ENCODE data around the gene GSE1. TPM values are rescaled to one million over a fixed set of nuclear protein-coding genes. Genes with fewer than 3 reads are reported as not detected.

GSE1 gene
- total and polyA plus RNA-seq, 4 donors: 3.9 to 111 (median 35.7) TPM

DNA sequence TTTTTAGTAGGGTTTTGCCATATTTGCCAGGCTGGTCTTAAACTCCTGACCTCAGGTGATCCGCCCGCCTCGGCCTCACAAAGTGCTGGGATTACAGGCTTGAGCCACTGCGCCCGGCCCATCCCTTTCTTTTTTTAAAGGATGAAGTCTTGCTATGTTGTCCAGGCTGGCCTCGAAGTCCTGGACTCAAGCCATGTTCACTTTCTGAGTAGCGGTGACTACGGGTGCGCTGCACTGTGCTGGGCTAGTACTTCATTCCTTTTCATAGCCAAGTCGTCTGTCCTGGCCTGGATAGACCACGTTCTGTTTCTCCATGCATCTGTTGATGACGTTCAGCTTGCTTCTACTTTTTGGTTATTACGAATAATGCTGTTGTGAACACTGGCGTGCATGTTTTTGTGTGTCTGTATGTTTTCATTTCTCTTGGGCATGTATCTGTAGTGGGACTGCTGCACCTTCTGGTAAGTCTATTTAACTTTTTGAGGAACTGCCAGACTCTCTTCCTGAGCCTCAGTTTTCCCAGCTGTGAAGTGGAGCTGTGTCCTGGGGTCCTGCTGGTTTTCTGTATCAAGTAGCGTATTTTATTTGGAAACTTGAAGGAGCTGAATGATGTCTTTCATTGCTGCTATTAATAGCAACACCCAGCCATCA, 40.0 kb upstream of the GSE1 start:
- no peaks in the 10 kb centered on the region for H3K9me3 ChIP-seq (ENCODE audit: control insufficient read depth, low read length)
- no peak overlapping the region for H3K4me3 ChIP-seq (ENCODE audit: low read length in 2 of 2)
- no peaks in the 10 kb centered on the region for H3K27me3 ChIP-seq (ENCODE audit: control insufficient read depth in 1 of 2, insufficient read depth in 2 of 2, low read length in 1 of 2)
- 57% methylated on average over 15 of the region's 15 CpGs for WGBS, 2 donors
- intact Hi-C loops (cut with DNase I): no loop called here
- ATAC-seq (ENCODE audit: low FRiP score) (no peak), DNase-seq (no peak)
- no peaks in the 10 kb centered on the region for H3K36me3 ChIP-seq (ENCODE audit: control insufficient read depth in 1 of 2, insufficient read depth in 2 of 2, low read length in 1 of 2)
- no peaks in the 10 kb centered on the region for H3K4me1 ChIP-seq (ENCODE audit: control insufficient read depth in 1 of 2, insufficient read depth in 2 of 2, low read length in 2 of 2)
- peak overlapping the region; percentile 76 to 78 for H3K27ac ChIP-seq (ENCODE audit: low read depth in 1 of 2, low read length in 2 of 2)

- Histone ChIP-seq H3K27me3 (ENCODE audit: control insufficient read depth in 1 of 2, insufficient read depth in 2 of 2, low read length in 1 of 2) (no peaks in the 10 kb centered on the region), H3K9me3 (ENCODE audit: control insufficient read depth, low read length) (no peaks in the 10 kb centered on the region), H3K36me3 (ENCODE audit: control insufficient read depth in 1 of 2, insufficient read depth in 2 of 2, low read length in 1 of 2) (no peaks in the 10 kb centered on the region), H3K4me3 (ENCODE audit: low read length in 2 of 2) (no peak overlapping the region), H3K27ac (ENCODE audit: low read depth in 1 of 2, low read length in 2 of 2) (peak overlapping the region; percentile 76 to 78), H3K4me1 (ENCODE audit: control insufficient read depth in 1 of 2, insufficient read depth in 2 of 2, low read length in 2 of 2) (no peaks in the 10 kb centered on the region)
- WGBS, 2 donors: 8 to 9% methylated on average over 36 to 37 of the region's 37 CpGs
- ATAC-seq (ENCODE audit: low FRiP score): peak; percentile 81
- intact Hi-C loops (cut with DNase I): no loop called here
- DNase-seq: peak; percentile 88 to 92
Measured at GRCh38 chr16:85573696-85574641, 39.2 kb upstream of the GSE1 start.

GRCh38 chr16:85574672-85575475, 38.2 kb upstream of the GSE1 start:
- Histone ChIP-seq H3K36me3 (ENCODE audit: control insufficient read depth in 1 of 2, insufficient read depth in 2 of 2, low read length in 1 of 2) (no peaks in the 10 kb centered on the region), H3K9me3 (ENCODE audit: control insufficient read depth, low read length) (no peaks in the 10 kb centered on the region), H3K4me1 (ENCODE audit: control insufficient read depth in 1 of 2, insufficient read depth in 2 of 2, low read length in 2 of 2) (no peaks in the 10 kb centered on the region), H3K4me3 (ENCODE audit: low read length in 2 of 2) (no peak overlapping the region), H3K27ac (ENCODE audit: low read depth in 1 of 2, low read length in 2 of 2) (peak overlapping the region in 1 of 2 donors; percentile 78), H3K27me3 (ENCODE audit: control insufficient read depth in 1 of 2, insufficient read depth in 2 of 2, low read length in 1 of 2) (no peaks in the 10 kb centered on the region)
- DNase-seq: no peak
- ATAC-seq (ENCODE audit: low FRiP score): no peak
- 28 to 39% methylated on average over 29 of the region's 29 CpGs for WGBS, 2 donors
- intact Hi-C loops (cut with DNase I): no loop called here

- H3K27me3 ChIP-seq (ENCODE audit: control insufficient read depth in 1 of 2, insufficient read depth in 2 of 2, low read length in 1 of 2): no peaks in the 10 kb centered on the region
- no peak overlapping the region for H3K4me3 ChIP-seq (ENCODE audit: low read length in 2 of 2)
- intact Hi-C loops (cut with DNase I): no loop called here
- no peaks in the 10 kb centered on the region for H3K36me3 ChIP-seq (ENCODE audit: control insufficient read depth in 1 of 2, insufficient read depth in 2 of 2, low read length in 1 of 2)
- no peaks in the 10 kb centered on the region for H3K9me3 ChIP-seq (ENCODE audit: control insufficient read depth, low read length)
- DNase-seq: no peak
- no peak for ATAC-seq (ENCODE audit: low FRiP score)
- WGBS, 2 donors: 81 to 89% methylated on average over 5 of the region's 5 CpGs
- H3K27ac ChIP-seq (ENCODE audit: low read depth in 1 of 2, low read length in 2 of 2): no peak overlapping the region
- no peaks in the 10 kb centered on the region for H3K4me1 ChIP-seq (ENCODE audit: control insufficient read depth in 1 of 2, insufficient read depth in 2 of 2, low read length in 2 of 2)
Measured at GRCh38 chr16:85575920-85576319, 37.2 kb upstream of the GSE1 start.

DNA sequence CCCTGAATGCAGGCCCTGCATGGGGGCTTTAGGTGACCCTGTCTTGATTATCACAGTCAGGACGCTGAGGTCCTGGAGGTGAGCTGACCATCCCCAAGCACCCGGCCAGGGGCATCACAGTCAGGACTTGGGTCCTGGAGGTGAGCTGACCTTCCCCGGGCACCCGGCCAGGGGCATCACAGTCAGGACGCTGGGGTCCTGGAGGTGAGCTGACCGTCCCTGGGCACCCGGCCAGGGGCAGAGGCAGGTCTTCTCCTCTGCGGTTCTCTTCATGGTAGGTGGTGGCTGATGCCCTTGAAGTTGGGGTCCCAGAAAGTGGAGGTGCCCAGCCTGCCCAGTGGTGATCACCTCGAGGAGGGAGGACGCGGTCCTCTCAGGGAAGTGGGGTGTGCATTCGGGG, 36.2 kb upstream of the GSE1 start:
- H3K9me3 ChIP-seq (ENCODE audit: control insufficient read depth, low read length): no peaks in the 10 kb centered on the region
- no peaks in the 10 kb centered on the region for H3K36me3 ChIP-seq (ENCODE audit: control insufficient read depth in 1 of 2, insufficient read depth in 2 of 2, low read length in 1 of 2)
- H3K4me1 ChIP-seq (ENCODE audit: control insufficient read depth in 1 of 2, insufficient read depth in 2 of 2, low read length in 2 of 2): no peaks in the 10 kb centered on the region
- DNase-seq: no peak
- intact Hi-C loops (cut with DNase I): no loop called here
- 91 to 96% methylated on average over 12 of the region's 12 CpGs for WGBS, 2 donors
- H3K27me3 ChIP-seq (ENCODE audit: control insufficient read depth in 1 of 2, insufficient read depth in 2 of 2, low read length in 1 of 2): no peaks in the 10 kb centered on the region
- H3K27ac ChIP-seq (ENCODE audit: low read depth in 1 of 2, low read length in 2 of 2): no peak overlapping the region
- no peak for ATAC-seq (ENCODE audit: low FRiP score)
- no peak overlapping the region for H3K4me3 ChIP-seq (ENCODE audit: low read length in 2 of 2)

- 92 to 93% methylated on average over 20 of the region's 20 CpGs for WGBS, 2 donors
- no peak for ATAC-seq (ENCODE audit: low FRiP score)
Measured at GRCh38 chr16:85577899-85578598, 35.1 kb upstream of the GSE1 start.

GRCh38 chr16:85578599-85578948, 34.5 kb upstream of the GSE1 start:
- WGBS, 2 donors: 86 to 97% methylated on average over 4 to 5 of the region's 5 CpGs
- DNase-seq (no peak), ATAC-seq (ENCODE audit: low FRiP score) (no peak)
- Histone ChIP-seq H3K4me1 (ENCODE audit: control insufficient read depth in 1 of 2, insufficient read depth in 2 of 2, low read length in 2 of 2) (no peaks in the 10 kb centered on the region), H3K9me3 (ENCODE audit: control insufficient read depth, low read length) (no peaks in the 10 kb centered on the region), H3K27ac (ENCODE audit: low read depth in 1 of 2, low read length in 2 of 2) (no peak overlapping the region), H3K4me3 (ENCODE audit: low read length in 2 of 2) (no peak overlapping the region), H3K36me3 (ENCODE audit: control insufficient read depth in 1 of 2, insufficient read depth in 2 of 2, low read length in 1 of 2) (no peaks in the 10 kb centered on the region), H3K27me3 (ENCODE audit: control insufficient read depth in 1 of 2, insufficient read depth in 2 of 2, low read length in 1 of 2) (no peaks in the 10 kb centered on the region)
- intact Hi-C loops (cut with DNase I): no loop called here

More at GRCh38 chr16:85577899-85578598, 35.1 kb upstream of the GSE1 start:
- no peaks in the 10 kb centered on the region for H3K27me3 ChIP-seq (ENCODE audit: control insufficient read depth in 1 of 2, insufficient read depth in 2 of 2, low read length in 1 of 2)
- no peaks in the 10 kb centered on the region for H3K9me3 ChIP-seq (ENCODE audit: control insufficient read depth, low read length)
- intact Hi-C loops (cut with DNase I): no loop called here
- DNase-seq: no peak
- no peaks in the 10 kb centered on the region for H3K36me3 ChIP-seq (ENCODE audit: control insufficient read depth in 1 of 2, insufficient read depth in 2 of 2, low read length in 1 of 2)
- no peak overlapping the region for H3K4me3 ChIP-seq (ENCODE audit: low read length in 2 of 2)
- H3K4me1 ChIP-seq (ENCODE audit: control insufficient read depth in 1 of 2, insufficient read depth in 2 of 2, low read length in 2 of 2): no peaks in the 10 kb centered on the region
- H3K27ac ChIP-seq (ENCODE audit: low read depth in 1 of 2, low read length in 2 of 2): no peak overlapping the region

- DNase-seq (no peak), ATAC-seq (ENCODE audit: low FRiP score) (no peak)
- no peaks in the 10 kb centered on the region for H3K27me3 ChIP-seq (ENCODE audit: control insufficient read depth in 1 of 2, insufficient read depth in 2 of 2, low read length in 1 of 2)
- intact Hi-C loops (cut with DNase I): no loop called here
- H3K4me3 ChIP-seq (ENCODE audit: low read length in 2 of 2): no peak overlapping the region
- no peaks in the 10 kb centered on the region for H3K9me3 ChIP-seq (ENCODE audit: control insufficient read depth, low read length)
- H3K4me1 ChIP-seq (ENCODE audit: control insufficient read depth in 1 of 2, insufficient read depth in 2 of 2, low read length in 2 of 2): no peaks in the 10 kb centered on the region
- 90 to 93% methylated on average over 13 of the region's 13 CpGs for WGBS, 2 donors
- H3K36me3 ChIP-seq (ENCODE audit: control insufficient read depth in 1 of 2, insufficient read depth in 2 of 2, low read length in 1 of 2): no peaks in the 10 kb centered on the region
- no peak overlapping the region for H3K27ac ChIP-seq (ENCODE audit: low read depth in 1 of 2, low read length in 2 of 2)
Measured at GRCh38 chr16:85579191-85579590, 33.9 kb upstream of the GSE1 start.

All from aorta (tissue), 5 donors.